ENCODE measurements around the gene DHX35. TPM values are rescaled to one million over a fixed set of nuclear protein-coding genes. Genes with fewer than 3 reads are reported as not detected.

DHX35 gene
- total and polyA plus RNA-seq, 2 of the 13 experiments (the other 11 are each of a cell fraction or from before 2014, with no cell fraction given), result 25.8 to 28.7 TPM

GRCh38 chr20:39049684-39050554 is 87.8 kb downstream of the DHX35 start (continued):
- no peak for TF ChIP-seq CHD4 (IDR thresholded peaks at IDR 0.05; ENCODE audit: borderline replicate concordance, low read length)
- TF ChIP-seq ZNF546 (CRISPR knock-in tag; conservative IDR thresholded peaks at IDR 0.05), result peak; percentile 66; the same call in 1 of the 2 replicates
- TF ChIP-seq BHLHE40 (IDR thresholded peaks at IDR 0.05; ENCODE audit: low read length), result no peak; the same call in 1 of the 2 replicates
- peak; percentile 9; the same call in 1 of the 2 replicates for TF ChIP-seq FOXJ3 (CRISPR knock-in tag; IDR thresholded peaks at IDR 0.05; ENCODE audit: borderline replicate concordance)
- TF ChIP-seq SP2 (CRISPR knock-in tag; IDR thresholded peaks at IDR 0.05), result peak; percentile 59
- TF ChIP-seq KLF11 (CRISPR knock-in tag; IDR thresholded peaks at IDR 0.05), result peak; percentile 82
- TF ChIP-seq KIAA2018 (CRISPR knock-in tag; IDR thresholded peaks at IDR 0.05; ENCODE audit: borderline replicate concordance), result peak; percentile 49; the same call in 1 of the 2 replicates
- TF ChIP-seq LCORL (IDR thresholded peaks at IDR 0.05), result no peak
- peak; percentile 99 for TF ChIP-seq LCORL (CRISPR knock-in tag; IDR thresholded peaks at IDR 0.05)
- peak; percentile 87 for TF ChIP-seq ZNF790 (CRISPR knock-in tag; IDR thresholded peaks at IDR 0.05; ENCODE audit: borderline replicate concordance)
- peak; percentile 93 for TF ChIP-seq NFKB2 (CRISPR knock-in tag; IDR thresholded peaks at IDR 0.05; ENCODE audit: borderline replicate concordance)
- peak; percentile 43; the same call in 1 of the 2 replicates for TF ChIP-seq CEBPG (CRISPR knock-in tag; IDR thresholded peaks at IDR 0.05)
- peak; percentile 98 for TF ChIP-seq ZNF350 (CRISPR knock-in tag; IDR thresholded peaks at IDR 0.05; ENCODE audit: borderline replicate concordance, low read depth)
- no peak for TF ChIP-seq NCOR1 (IDR thresholded peaks at IDR 0.05; ENCODE audit: borderline replicate concordance, low read length)
- peak; percentile 98 for TF ChIP-seq ELF4 (CRISPR knock-in tag; IDR thresholded peaks at IDR 0.05; ENCODE audit: borderline replicate concordance)
- no peak for TF ChIP-seq PRPF4 (IDR thresholded peaks at IDR 0.05; ENCODE audit: low read depth, low read length, poor library complexity, severe bottlenecking)
- TF ChIP-seq ZBTB34 (CRISPR knock-in tag; IDR thresholded peaks at IDR 0.05), result no peak; the same call in 1 of the 2 replicates
- no peak; the same call in 1 of the 2 replicates for TF ChIP-seq SP5 (CRISPR knock-in tag; IDR thresholded peaks at IDR 0.05; ENCODE audit: borderline replicate concordance, low read depth)
- 0 out of 2 replicates have a peak, but pooled peaks have one; percentile 66 for TF ChIP-seq NR2C2 (CRISPR knock-in tag; IDR thresholded peaks at IDR 0.05; ENCODE audit: borderline replicate concordance)

Data from HepG2 (cell line).